Ishikawa (cell line): ENCODE results near the gene LRP8.

Experiments
- CEBPB ChIP-seq: IDR thresholded peaks from 2 replicates; pipeline ENCODE4 v1.6.1; 2012
- CREB1 ChIP-seq: IDR thresholded peaks from 2 replicates; pipeline ENCODE4 v1.6.1; 2012; ENCODE audit warnings: low read depth
- EGR1 ChIP-seq: IDR thresholded peaks from 2 replicates; pipeline ENCODE4 v1.6.1; 2012
- EP300 ChIP-seq: IDR thresholded peaks from 2 replicates; pipeline ENCODE4 v1.6.1; 2012; ENCODE audit warnings: borderline replicate concordance
- FOXM1 ChIP-seq: IDR thresholded peaks from 2 replicates; pipeline ENCODE4 v1.6.1; 2012; ENCODE audit warnings: low read depth, borderline replicate concordance
- MAX ChIP-seq: IDR thresholded peaks from 2 replicates; pipeline ENCODE4 v1.6.1; 2012
- NFIC ChIP-seq: IDR thresholded peaks from 2 replicates; pipeline ENCODE4 v1.6.1; 2012
- RAD21 ChIP-seq: IDR thresholded peaks from 2 replicates; pipeline ENCODE4 v1.6.1; 2012; ENCODE audit warnings: low read depth
- REST ChIP-seq: IDR thresholded peaks from 2 replicates; pipeline ENCODE4 v1.6.1; 2012; ENCODE audit warnings: low read depth, mild to moderate bottlenecking
- TAF1 ChIP-seq: IDR thresholded peaks from 2 replicates; pipeline ENCODE4 v1.6.1; 2012; ENCODE audit warnings: low read depth, mild to moderate bottlenecking
- TCF12 ChIP-seq: IDR thresholded peaks from 2 replicates; pipeline ENCODE4 v1.6.1; 2012; ENCODE audit warnings: low read depth
- TEAD4 ChIP-seq: IDR thresholded peaks from 2 replicates; pipeline ENCODE4 v1.6.1; 2012
- USF1 ChIP-seq: IDR thresholded peaks from 2 replicates; pipeline ENCODE4 v1.6.1; 2012
- YY1 ChIP-seq: IDR thresholded peaks from 2 replicates; pipeline ENCODE4 v1.6.1; 2012; ENCODE audit warnings: low read depth
- ZBTB7A ChIP-seq: IDR thresholded peaks from 2 replicates; pipeline ENCODE4 v1.6.1; 2012; ENCODE audit warnings: low read depth

Gene LRP8

DNA sequence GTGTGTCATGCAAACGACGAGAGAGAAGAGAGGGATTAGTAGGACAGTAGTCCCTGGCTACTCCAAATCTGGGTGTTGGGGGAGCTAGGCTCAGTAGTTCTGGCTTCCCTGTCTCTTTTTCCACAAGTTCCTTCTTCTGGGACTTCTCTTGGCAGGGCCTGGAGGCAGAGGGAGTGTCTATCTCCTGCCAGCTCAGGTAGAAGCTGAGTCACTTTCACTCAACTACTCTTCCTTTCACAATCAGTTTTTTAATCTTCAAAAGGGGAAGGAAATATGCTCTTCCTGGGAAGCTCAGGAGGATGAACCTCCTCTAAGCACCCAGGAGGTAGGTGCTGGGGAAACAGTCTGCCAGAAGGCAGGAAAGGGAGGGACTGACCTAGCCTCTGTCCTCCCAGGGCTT, 54.3 kb downstream of the LRP8 start:
- TF ChIP-seq USF1 (no peak), TAF1 (no peak), EGR1 (no peak), RAD21 (no peak), CREB1 (no peak), FOXM1 (no peak), MAX (no peak)

DNA sequence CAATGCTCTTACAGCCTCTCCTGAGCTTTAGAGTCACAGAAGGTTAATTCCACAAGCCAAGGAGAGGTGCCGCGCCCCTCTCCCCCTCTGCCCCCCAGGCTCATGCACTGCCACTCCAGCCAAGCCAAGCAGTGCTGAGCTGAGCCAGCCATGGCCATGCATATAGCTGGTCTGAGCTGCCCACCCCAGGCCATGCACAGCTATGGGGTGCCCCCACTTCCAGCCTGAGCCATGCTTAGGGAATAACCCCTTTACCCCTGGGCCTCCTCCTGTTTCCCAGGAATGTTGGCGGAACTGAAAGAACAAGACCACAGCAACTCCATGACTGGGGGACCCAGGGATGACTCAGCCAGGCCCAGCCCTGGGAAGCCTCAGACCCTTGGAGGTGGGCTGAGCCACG, 55.5 kb downstream of the LRP8 start:
- TF ChIP-seq NFIC (no peak), ZBTB7A (no peak), TAF1 (no peak), MAX (no peak), RAD21 (no peak), REST (no peak), FOXM1 (no peak), YY1 (no peak), TEAD4 (no peak), USF1 (no peak), CEBPB (no peak), TCF12 (no peak), EGR1 (no peak)

- no peak for TF ChIP-seq TAF1
- TF ChIP-seq USF1, result no peak
- no peak for TF ChIP-seq FOXM1
- TF ChIP-seq REST, result no peak
- no peak for TF ChIP-seq TEAD4
- TF ChIP-seq CEBPB, result no peak
- no peak for TF ChIP-seq YY1
- no peak for TF ChIP-seq CREB1
- no peak for TF ChIP-seq ZBTB7A
- no peak for TF ChIP-seq NFIC
- TF ChIP-seq RAD21, result no peak
- TF ChIP-seq TCF12, result no peak
- TF ChIP-seq EGR1, result no peak
- no peak for TF ChIP-seq MAX
- TF ChIP-seq EP300, result no peak
These were observed 56.3 kb downstream of the LRP8 start for GRCh38 chr1:53271446-53272090.

GRCh38 chr1:53270873-53271272, 57.0 kb downstream of the LRP8 start:
- no peak for TF ChIP-seq NFIC
- TF ChIP-seq REST, result no peak
- no peak for TF ChIP-seq EP300
- no peak for TF ChIP-seq USF1
- TF ChIP-seq FOXM1, result no peak
- TF ChIP-seq MAX, result no peak
- no peak for TF ChIP-seq TCF12
- TF ChIP-seq TEAD4, result no peak
- no peak for TF ChIP-seq ZBTB7A
- TF ChIP-seq EGR1, result no peak
- no peak for TF ChIP-seq CEBPB
- no peak for TF ChIP-seq TAF1
- no peak for TF ChIP-seq CREB1
- no peak for TF ChIP-seq YY1
- no peak for TF ChIP-seq RAD21
